ENCODE data around the gene TSR2.
A peak's percentile ranks its signal among the peaks of the same experiment; 100 is the strongest.

TSR2 gene

DNA sequence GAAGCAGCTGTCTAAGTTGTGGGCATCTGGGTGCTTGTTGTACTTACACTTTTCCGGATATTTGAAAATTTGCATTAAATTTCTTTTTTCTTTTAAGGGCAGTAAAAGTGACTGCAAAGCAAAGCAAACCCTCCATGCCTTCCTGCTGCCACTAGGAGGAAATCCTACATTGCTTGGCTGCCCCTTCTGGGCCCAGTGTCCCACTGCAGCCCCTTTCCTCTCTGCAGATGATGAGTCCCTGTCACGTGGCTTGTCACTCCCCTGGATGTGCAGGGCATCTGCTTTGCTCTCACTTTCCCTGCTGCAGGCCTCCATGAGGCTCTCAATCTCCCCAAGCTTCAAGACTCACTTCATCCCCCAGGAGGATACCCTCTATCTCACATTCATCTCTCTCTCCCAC, 12.7 kb downstream of the TSR2 start:
- Histone ChIP-seq H3K79me2 (ENCODE audit: insufficient read depth, low read length) (no peaks in the 10 kb centered on the region), H2AFZ (ENCODE audit: low read length) (no peak overlapping the region), H3K27me3 (ENCODE audit: insufficient read depth, low read length) (no peaks in the 10 kb centered on the region), H3F3A (ENCODE audit: insufficient read depth, low read length) (no peaks in the 10 kb centered on the region), H4K20me1 (ENCODE audit: insufficient read depth, low read length) (no peaks in the 10 kb centered on the region), H3K9me3 (ENCODE audit: low read length) (no peaks in the 10 kb centered on the region), H3K27ac (ENCODE audit: low read depth, low read length, poor library complexity, severe bottlenecking) (no peak overlapping the region), H3K4me3 (ENCODE audit: low read depth, low read length, poor library complexity, severe bottlenecking) (no peak overlapping the region), H3K9me2 (ENCODE audit: low read depth, low read length) (no peaks in the 10 kb centered on the region), H3K4me1 (ENCODE audit: insufficient read depth, low read length, severe bottlenecking) (no peaks in the 10 kb centered on the region), H3K9ac (ENCODE audit: low read length) (no peak overlapping the region), H3K4me2 (ENCODE audit: low read length) (no peak overlapping the region), H3K36me3 (ENCODE audit: insufficient read depth, low read length) (no peaks in the 10 kb centered on the region)
- TF ChIP-seq EZH2 (IDR thresholded peaks at IDR 0.05; ENCODE audit: borderline replicate concordance, low read length), result no peak
- TF ChIP-seq, protein P1, sequence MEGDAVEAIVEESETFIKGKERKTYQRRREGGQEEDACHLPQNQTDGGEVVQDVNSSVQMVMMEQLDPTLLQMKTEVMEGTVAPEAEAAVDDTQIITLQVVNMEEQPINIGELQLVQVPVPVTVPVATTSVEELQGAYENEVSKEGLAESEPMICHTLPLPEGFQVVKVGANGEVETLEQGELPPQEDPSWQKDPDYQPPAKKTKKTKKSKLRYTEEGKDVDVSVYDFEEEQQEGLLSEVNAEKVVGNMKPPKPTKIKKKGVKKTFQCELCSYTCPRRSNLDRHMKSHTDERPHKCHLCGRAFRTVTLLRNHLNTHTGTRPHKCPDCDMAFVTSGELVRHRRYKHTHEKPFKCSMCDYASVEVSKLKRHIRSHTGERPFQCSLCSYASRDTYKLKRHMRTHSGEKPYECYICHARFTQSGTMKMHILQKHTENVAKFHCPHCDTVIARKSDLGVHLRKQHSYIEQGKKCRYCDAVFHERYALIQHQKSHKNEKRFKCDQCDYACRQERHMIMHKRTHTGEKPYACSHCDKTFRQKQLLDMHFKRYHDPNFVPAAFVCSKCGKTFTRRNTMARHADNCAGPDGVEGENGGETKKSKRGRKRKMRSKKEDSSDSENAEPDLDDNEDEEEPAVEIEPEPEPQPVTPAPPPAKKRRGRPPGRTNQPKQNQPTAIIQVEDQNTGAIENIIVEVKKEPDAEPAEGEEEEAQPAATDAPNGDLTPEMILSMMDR (IDR thresholded peaks at IDR 0.05; ENCODE audit: low read length), result peak; percentile 20; the same call in 1 of the 2 replicates

DNA sequence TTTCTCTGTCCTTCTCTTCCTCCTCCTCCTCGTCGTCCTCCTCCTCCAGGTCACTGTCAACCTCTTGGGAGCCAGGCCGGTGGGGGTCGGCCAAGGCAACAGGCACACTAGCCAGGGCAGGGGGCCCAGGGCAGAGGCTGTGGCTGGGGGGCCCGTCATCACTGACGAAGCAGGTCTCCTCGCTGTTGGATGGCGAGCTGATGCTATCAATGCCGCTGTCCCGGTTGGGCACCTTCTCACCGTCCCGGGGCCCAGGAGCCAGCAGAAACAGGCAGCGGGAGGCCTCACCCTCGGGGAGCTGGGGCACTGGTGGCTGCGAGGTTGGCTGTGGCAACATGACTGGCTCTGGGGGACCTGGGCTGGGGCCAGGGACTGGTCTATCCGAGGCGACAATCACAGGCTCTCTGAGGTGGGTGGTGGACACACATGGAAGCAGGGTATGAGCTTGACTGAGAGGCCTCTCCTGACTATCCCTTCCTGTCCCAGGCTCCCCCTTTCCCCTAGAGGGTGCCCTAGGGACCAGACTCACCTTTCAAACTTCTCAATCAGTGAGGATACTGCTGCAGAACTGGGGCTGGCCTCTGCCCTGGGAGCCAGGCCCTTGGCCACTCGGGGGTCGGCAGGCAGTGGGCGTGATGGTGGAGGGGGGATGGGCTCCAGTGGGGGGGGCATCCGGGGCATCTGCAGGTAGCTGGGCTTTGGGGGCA, 30.0 kb downstream of the TSR2 start:
- H3K79me2 ChIP-seq (ENCODE audit: insufficient read depth, low read length), result no peaks in the 10 kb centered on the region
- no peak overlapping the region for H2AFZ ChIP-seq (ENCODE audit: low read length)
- H3K9me2 ChIP-seq (ENCODE audit: low read depth, low read length), result no peaks in the 10 kb centered on the region
- no peak overlapping the region for H3K4me2 ChIP-seq (ENCODE audit: low read length)
- no peaks in the 10 kb centered on the region for H4K20me1 ChIP-seq (ENCODE audit: insufficient read depth, low read length)
- H3K9ac ChIP-seq (ENCODE audit: low read length), result no peak overlapping the region
- H3K4me3 ChIP-seq (ENCODE audit: low read depth, low read length, poor library complexity, severe bottlenecking), result no peak overlapping the region
- H3K4me1 ChIP-seq (ENCODE audit: insufficient read depth, low read length, severe bottlenecking), result no peaks in the 10 kb centered on the region
- no peak overlapping the region for H3K27ac ChIP-seq (ENCODE audit: low read depth, low read length, poor library complexity, severe bottlenecking)
- H3F3A ChIP-seq (ENCODE audit: insufficient read depth, low read length), result no peaks in the 10 kb centered on the region
- no peaks in the 10 kb centered on the region for H3K36me3 ChIP-seq (ENCODE audit: insufficient read depth, low read length)
- no peak for TF ChIP-seq EZH2 (IDR thresholded peaks at IDR 0.05; ENCODE audit: borderline replicate concordance, low read length)
- TF ChIP-seq, protein P1 (IDR thresholded peaks at IDR 0.05; ENCODE audit: low read length), result no peak
- H3K27me3 ChIP-seq (ENCODE audit: insufficient read depth, low read length), result no peaks in the 10 kb centered on the region
- H3K9me3 ChIP-seq (ENCODE audit: low read length), result no peaks in the 10 kb centered on the region

DNA sequence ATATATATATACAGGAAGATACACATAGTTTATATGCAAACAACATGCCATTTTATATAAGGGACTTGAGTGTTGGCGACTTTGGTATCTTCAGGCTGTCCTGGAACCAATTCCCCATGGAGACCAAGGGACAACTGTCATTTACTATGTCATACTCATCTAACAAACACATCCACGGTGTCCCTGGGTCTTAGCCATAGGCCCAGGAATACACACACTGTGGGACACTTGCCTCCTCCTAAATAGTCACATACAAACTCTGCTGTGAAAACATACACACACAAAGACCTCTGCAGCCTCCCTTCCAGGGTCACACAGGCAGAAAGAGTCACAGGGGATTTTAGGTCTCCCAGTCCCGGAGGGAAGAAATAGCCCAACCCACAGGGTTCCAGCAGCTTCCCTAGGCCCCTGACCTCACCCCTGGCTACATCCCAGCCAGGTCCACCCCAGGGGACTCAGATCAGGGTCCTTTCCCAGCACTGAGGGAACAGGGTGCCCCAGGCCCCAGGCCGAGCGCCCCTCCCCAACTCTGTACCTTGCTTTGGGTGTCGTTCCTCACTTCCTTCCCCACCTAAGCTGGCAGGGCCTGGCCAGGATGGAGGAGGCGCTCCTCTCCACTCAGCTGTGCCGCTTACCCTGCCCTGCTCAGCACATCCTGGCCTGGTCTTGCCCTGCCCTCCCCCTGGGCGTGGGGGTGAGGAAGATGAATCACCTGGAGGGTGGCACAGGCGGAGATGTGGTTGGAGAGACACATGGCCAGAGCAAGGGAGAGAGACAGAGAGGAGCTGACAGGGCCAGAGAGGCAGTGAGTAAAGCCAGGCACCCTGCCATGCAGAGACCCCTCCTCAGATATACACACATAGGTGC, 34.0 kb downstream of the TSR2 start:
- TF ChIP-seq EZH2 (IDR thresholded peaks at IDR 0.05; ENCODE audit: borderline replicate concordance, low read length), result no peak
- TF ChIP-seq, protein P1 (IDR thresholded peaks at IDR 0.05; ENCODE audit: low read length), result no peak
- H3K79me2 ChIP-seq (ENCODE audit: insufficient read depth, low read length), result no peaks in the 10 kb centered on the region
- H3K9me2 ChIP-seq (ENCODE audit: low read depth, low read length), result no peaks in the 10 kb centered on the region
- H2AFZ ChIP-seq (ENCODE audit: low read length), result no peak overlapping the region
- no peak overlapping the region for H3K4me2 ChIP-seq (ENCODE audit: low read length)
- no peaks in the 10 kb centered on the region for H3F3A ChIP-seq (ENCODE audit: insufficient read depth, low read length)
- no peaks in the 10 kb centered on the region for H3K36me3 ChIP-seq (ENCODE audit: insufficient read depth, low read length)
- H3K27ac ChIP-seq (ENCODE audit: low read depth, low read length, poor library complexity, severe bottlenecking), result no peak overlapping the region
- H3K9ac ChIP-seq (ENCODE audit: low read length), result no peak overlapping the region
- no peaks in the 10 kb centered on the region for H3K27me3 ChIP-seq (ENCODE audit: insufficient read depth, low read length)
- no peaks in the 10 kb centered on the region for H3K9me3 ChIP-seq (ENCODE audit: low read length)
- no peak overlapping the region for H3K4me3 ChIP-seq (ENCODE audit: low read depth, low read length, poor library complexity, severe bottlenecking)
- H3K4me1 ChIP-seq (ENCODE audit: insufficient read depth, low read length, severe bottlenecking), result peaks cover 6% of the 10 kb centered on the region
- no peaks in the 10 kb centered on the region for H4K20me1 ChIP-seq (ENCODE audit: insufficient read depth, low read length)
